GM15510 (cell line): ENCODE data around the gene PRDM16.

Experiments
- POLR2A ChIP-seq: IDR thresholded peaks from 3 replicates; pipeline ENCODE4 v1.6.1; 2011; ENCODE audit warnings: borderline replicate concordance; ENCODE audit not compliant: insufficient read length; ENCODE audit errors: extremely low read depth

PRDM16 gene

GRCh38 chr1:3151456-3151855 lies 82.5 kb downstream of the PRDM16 start:
- no peak for TF ChIP-seq POLR2A

GRCh38 chr1:3152143-3152542 lies 83.1 kb downstream of the PRDM16 start:
- TF ChIP-seq POLR2A = no peak

- no peak for TF ChIP-seq POLR2A
These were observed 84.2 kb downstream of the PRDM16 start for GRCh38 chr1:3153197-3153596.

- no peak for TF ChIP-seq POLR2A
These were observed 85.1 kb downstream of the PRDM16 start for GRCh38 chr1:3153902-3154795.

GRCh38 chr1:3155056-3155925 lies 86.3 kb downstream of the PRDM16 start:
- TF ChIP-seq POLR2A = no peak

GRCh38 chr1:3155926-3156220 lies 86.9 kb downstream of the PRDM16 start:
- no peak for TF ChIP-seq POLR2A

GRCh38 chr1:3156936-3157335 lies 87.9 kb downstream of the PRDM16 start:
- TF ChIP-seq POLR2A = no peak

- no peak for TF ChIP-seq POLR2A
These were observed 89.3 kb downstream of the PRDM16 start for GRCh38 chr1:3158347-3158746.

GRCh38 chr1:3159121-3159520 lies 90.1 kb downstream of the PRDM16 start:
- TF ChIP-seq POLR2A = no peak

- TF ChIP-seq POLR2A = no peak
These were observed 91.0 kb downstream of the PRDM16 start for GRCh38 chr1:3159996-3160395.

GRCh38 chr1:3160647-3161145 lies 91.7 kb downstream of the PRDM16 start:
- TF ChIP-seq POLR2A = no peak

GRCh38 chr1:3161176-3161840 lies 92.3 kb downstream of the PRDM16 start:
- TF ChIP-seq POLR2A = no peak

- no peak for TF ChIP-seq POLR2A
These were observed 93.4 kb downstream of the PRDM16 start for GRCh38 chr1:3162322-3162882.

GRCh38 chr1:3163356-3163755 lies 94.4 kb downstream of the PRDM16 start:
- TF ChIP-seq POLR2A = no peak

- TF ChIP-seq POLR2A = no peak
These were observed 95.7 kb downstream of the PRDM16 start for GRCh38 chr1:3164671-3165070.
